Coronary artery (tissue), 2 donors: Measurements from ENCODE around the gene SPANXN1.
"Not testable (repeated sequence)": the region's sequence is repeated elsewhere in the genome, so short reads cannot be mapped to it uniquely, and the experiment has no call there.

Experiments used
- DNase-seq: peaks from one replicate; pipeline ENCODE4 v3.0.0-alpha.2; 2017; ENCODE audit warnings: low spot score
- H3K27ac ChIP-seq, 2 donors: fragments of 200-600 bp; sonication (generic); one replicate each; pipeline ENCODE4 v1.5.1; 2016 to 2019
- H3K4me3 ChIP-seq: fragments of 200-600 bp; sonication (generic); 2 replicates; pipeline ENCODE4 v1.5.1; 2016; ENCODE audit warnings: mild to moderate bottlenecking, moderate library complexity
- TF ChIP-seq, protein P1 (sequence below): fragments of 200-600 bp; sonication (generic); IDR thresholded peaks from one replicate; pipeline ENCODE4 v1.5.1; 2019; ENCODE audit warnings: antibody characterized with exemption

The SPANXN1 gene, protein sequence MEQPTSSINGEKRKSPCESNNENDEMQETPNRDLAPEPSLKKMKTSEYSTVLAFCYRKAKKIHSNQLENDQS

GRCh38 chrX:145247203-145247602 is at the start of gene SPANXN1:
Gene SPANXN1 (plus strand): TSS chrX:145247503. CDS start chrX:145247587, 84 bp downstream.
- not testable (repeated sequence) for H3K27ac ChIP-seq, H3K4me3 ChIP-seq, DNase-seq

DNA sequence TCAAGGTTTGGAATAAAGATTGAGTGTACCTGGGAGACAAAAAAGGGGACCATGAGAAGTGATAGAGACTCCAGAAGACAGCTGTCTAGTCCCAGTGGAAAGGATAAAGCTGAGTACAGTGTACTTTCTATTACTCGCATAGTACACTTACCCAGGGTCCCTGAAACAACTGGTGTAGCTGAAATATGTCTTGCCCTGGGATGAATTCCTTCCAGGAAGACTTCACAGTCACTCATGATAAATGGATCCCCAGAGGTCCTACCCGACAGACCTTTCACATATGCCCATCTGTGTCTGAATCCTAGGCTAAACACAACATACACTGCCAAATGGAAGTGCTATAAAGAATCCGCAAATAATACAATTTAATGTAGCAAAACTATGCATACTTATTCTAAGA is 48.2 kb upstream of the SPANXN1 start:
- DNase-seq, result no peak
- no peak overlapping the region for H3K27ac ChIP-seq
- TF ChIP-seq, protein P1, sequence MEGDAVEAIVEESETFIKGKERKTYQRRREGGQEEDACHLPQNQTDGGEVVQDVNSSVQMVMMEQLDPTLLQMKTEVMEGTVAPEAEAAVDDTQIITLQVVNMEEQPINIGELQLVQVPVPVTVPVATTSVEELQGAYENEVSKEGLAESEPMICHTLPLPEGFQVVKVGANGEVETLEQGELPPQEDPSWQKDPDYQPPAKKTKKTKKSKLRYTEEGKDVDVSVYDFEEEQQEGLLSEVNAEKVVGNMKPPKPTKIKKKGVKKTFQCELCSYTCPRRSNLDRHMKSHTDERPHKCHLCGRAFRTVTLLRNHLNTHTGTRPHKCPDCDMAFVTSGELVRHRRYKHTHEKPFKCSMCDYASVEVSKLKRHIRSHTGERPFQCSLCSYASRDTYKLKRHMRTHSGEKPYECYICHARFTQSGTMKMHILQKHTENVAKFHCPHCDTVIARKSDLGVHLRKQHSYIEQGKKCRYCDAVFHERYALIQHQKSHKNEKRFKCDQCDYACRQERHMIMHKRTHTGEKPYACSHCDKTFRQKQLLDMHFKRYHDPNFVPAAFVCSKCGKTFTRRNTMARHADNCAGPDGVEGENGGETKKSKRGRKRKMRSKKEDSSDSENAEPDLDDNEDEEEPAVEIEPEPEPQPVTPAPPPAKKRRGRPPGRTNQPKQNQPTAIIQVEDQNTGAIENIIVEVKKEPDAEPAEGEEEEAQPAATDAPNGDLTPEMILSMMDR, result no peak
- no peak overlapping the region for H3K4me3 ChIP-seq

GRCh38 chrX:145213504-145213903 is 33.8 kb upstream of the SPANXN1 start:
- TF ChIP-seq, protein P1, result no peak
- Histone ChIP-seq H3K27ac (no peak overlapping the region), H3K4me3 (no peak overlapping the region)
- DNase-seq, result no peak

GRCh38 chrX:145292218-145292617 is 44.9 kb downstream of the SPANXN1 start:
- TF ChIP-seq, protein P1, result no peak
- DNase-seq, result no peak
- Histone ChIP-seq H3K4me3 (no peak overlapping the region), H3K27ac (no peak overlapping the region)
